Suprapubic skin (tissue), 4 donors: Measurements from ENCODE around the gene TSR1.

ENCODE experiments used
- POLR2A ChIP-seq, 2 donors: fragments of 450-650 bp; IDR thresholded peaks; one replicate each; pipeline ENCODE4 v1.6.1; 2017; ENCODE audit warnings: antibody characterized with exemption in 2 of 2, mild to moderate bottlenecking in 2 of 2, moderate library complexity in 2 of 2
- POLR2AphosphoS5 ChIP-seq, 3 donors: sonication (generic); formaldehyde crosslinking; IDR thresholded peaks; one replicate each; pipeline ENCODE4 v1.6.1; 2017; ENCODE audit warnings: antibody characterized with exemption in 3 of 3
- TF ChIP-seq, protein P1 (sequence below), 2 donors: fragments of 200-600 bp in 1 of 2; fragments of 450-650 bp in 1 of 2; sonication (generic) in 1 of 2; IDR thresholded peaks; one replicate each; pipeline ENCODE4 v1.5.1; 2016 to 2019; ENCODE audit warnings: antibody characterized with exemption in 2 of 2, mild to moderate bottlenecking in 1 of 2, moderate library complexity in 1 of 2

GRCh38 chr17:2372180-2372579 lies 35.9 kb upstream of the TSR1 start:
- TF ChIP-seq POLR2A (IDR thresholded peaks at IDR 0.05): no peak
- TF ChIP-seq, protein P1, sequence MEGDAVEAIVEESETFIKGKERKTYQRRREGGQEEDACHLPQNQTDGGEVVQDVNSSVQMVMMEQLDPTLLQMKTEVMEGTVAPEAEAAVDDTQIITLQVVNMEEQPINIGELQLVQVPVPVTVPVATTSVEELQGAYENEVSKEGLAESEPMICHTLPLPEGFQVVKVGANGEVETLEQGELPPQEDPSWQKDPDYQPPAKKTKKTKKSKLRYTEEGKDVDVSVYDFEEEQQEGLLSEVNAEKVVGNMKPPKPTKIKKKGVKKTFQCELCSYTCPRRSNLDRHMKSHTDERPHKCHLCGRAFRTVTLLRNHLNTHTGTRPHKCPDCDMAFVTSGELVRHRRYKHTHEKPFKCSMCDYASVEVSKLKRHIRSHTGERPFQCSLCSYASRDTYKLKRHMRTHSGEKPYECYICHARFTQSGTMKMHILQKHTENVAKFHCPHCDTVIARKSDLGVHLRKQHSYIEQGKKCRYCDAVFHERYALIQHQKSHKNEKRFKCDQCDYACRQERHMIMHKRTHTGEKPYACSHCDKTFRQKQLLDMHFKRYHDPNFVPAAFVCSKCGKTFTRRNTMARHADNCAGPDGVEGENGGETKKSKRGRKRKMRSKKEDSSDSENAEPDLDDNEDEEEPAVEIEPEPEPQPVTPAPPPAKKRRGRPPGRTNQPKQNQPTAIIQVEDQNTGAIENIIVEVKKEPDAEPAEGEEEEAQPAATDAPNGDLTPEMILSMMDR (IDR thresholded peaks at IDR 0.05): no peak
- no peak for TF ChIP-seq POLR2AphosphoS5 (IDR thresholded peaks at IDR 0.05)
